GM21447 (cell line): Measurements from ENCODE around the gene TEAD4.
"Not testable (repeated sequence)": the region's sequence is repeated elsewhere in the genome, so short reads cannot be mapped to it uniquely, and the experiment has no call there.

Source experiments
- ATAC-seq: cut with Tn5 transposase; IDR thresholded peaks from one replicate; pipeline ENCODE4 v1.9.1; 2021; ENCODE audit not compliant: unreplicated experiment

Gene TEAD4

DNA sequence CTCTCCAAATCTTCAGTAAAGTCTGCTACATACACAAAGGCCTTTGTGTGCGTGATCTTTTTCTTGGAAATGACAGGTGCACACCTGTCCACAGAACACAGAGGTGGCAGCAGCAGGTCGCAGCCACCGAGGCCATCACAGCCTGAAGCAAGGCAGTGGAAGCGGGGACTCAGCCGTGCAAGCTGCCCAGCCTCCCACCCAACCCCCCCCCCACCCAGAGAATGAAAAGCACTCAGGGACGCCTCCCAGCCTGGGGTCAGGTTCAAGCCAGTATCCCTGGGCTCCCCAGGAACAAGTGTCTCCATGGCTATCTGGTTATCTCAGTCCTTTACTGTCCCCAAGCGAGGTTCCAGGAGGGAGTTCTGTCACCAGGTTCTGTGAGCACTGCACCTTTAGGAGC, 86.8 kb downstream of the TEAD4 start:
- no peak for ATAC-seq

DNA sequence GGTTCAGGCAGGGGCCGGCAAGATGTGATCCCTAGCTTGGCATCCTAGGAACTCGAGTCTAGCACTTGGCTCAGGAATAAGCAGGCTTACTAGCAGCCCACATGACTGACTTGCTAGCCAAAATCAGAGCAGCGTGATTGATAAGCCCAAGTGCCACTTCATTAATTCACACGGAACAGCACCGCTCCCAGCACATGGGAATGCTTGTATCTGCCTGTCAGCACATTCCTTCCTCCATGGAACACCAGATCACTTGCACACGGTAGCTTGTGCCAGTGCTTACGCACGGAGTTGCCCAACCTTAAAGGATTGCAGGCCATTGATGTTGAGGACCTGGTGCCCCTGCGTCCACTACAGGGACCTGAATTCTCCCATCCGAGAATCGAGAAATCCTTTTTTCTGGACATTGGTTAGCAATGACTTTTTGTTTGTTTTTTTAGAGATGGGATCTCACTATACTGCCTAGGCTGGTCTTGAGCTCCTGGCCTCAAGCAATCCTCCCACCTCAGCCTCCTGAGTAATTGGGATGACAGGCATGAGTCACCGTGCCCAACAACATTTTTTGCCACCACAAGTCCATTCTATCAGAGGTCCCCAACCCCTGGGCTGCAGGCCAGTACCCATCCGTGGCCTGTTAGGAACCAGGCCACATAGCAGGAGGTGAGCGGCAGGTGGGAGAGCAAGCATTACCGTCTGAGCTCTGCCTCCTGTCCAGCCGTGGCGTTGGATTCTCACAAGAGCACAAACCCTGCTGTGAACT, 87.4 kb downstream of the TEAD4 start:
- no peak for ATAC-seq

DNA sequence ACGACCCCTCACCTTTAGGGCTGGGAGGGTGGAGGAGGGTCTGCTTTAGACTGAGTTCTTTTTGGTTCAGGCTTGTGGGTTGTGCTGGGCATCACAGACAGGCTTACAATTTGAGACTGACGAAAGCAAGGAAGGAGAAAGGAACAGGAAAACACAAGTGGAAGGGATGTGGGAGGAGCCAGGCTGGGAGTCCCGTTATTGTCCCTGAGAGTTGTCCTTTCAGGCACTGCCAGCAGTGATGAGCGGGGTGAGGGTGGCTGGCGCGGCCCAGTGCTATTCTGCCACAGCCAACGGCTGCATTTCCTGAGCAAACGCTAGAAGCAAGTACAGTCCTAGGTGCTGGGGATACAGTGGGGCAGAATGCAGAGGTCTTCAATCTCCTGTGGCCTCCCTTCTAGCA, 88.8 kb downstream of the TEAD4 start:
- ATAC-seq: no peak

DNA sequence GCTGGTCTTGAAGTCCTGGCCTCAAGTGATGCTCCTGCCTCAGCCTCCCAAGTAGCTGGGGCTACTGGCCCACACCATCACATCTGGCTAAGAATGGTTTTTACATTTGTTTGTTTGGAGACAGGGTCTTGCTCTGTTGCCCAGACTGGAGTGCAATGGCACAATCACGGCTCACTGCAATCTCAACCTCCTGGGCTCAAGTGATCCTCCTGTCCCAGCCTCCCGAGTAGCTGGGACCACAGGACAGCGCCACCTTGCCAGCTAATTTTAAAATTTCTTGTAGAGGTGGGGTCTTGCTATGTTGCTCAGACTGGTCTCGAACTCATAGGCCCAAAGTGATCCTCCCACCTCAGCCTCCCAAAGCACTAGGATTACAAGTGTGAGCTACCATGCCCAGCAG, 89.3 kb downstream of the TEAD4 start:
- ATAC-seq: no peak

DNA sequence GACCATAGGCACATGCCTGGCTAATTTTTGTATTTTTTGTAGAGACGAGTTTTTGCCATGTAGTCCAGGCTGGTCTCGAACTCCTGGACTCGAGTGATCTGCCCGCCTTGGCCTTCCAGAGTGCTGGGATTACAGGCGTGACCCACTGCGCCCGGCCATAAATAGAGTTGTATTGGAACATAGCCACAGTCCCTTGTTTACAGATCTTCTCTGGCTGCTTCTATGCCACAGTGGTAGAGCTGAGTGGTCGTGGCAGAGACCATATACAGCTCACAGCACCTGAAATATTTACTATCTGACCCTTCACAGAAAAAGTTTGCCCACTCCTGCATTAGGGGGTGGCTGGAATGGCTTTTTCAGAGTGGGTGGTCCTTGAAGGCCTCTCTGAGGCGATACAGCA, 90.0 kb downstream of the TEAD4 start:
- no peak for ATAC-seq

DNA sequence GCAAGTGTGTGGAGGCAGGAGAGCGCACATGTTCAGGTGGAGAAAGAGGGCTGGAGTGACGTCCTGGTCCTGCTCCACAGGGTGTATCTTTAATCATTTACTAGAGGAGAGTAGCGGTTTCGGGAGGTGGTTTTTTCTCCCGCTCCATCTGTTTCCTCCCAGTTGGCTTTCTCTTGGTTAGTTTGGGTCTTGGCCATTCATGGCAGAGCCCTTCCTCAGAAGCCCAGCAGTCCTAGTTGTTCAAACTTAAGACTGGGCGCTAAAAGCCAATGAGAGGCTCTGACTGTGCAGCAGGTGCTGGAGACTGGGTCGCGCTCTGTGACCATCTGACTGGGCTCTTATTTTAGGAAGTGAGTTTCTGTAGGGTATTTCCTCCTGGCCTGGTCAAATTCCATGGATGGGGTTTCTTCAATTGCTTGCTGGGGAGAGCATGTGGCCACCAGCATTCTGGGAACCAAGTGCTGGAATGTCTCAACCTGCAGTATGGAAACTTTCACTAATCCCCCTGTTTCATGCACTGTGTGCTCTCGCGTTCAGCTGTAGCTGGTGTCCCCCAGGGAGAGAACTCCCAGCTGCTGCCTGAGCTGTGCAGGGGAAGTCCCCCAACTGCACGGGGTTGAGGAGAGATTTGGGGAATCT, 90.5 kb downstream of the TEAD4 start:
- ATAC-seq: no peak

DNA sequence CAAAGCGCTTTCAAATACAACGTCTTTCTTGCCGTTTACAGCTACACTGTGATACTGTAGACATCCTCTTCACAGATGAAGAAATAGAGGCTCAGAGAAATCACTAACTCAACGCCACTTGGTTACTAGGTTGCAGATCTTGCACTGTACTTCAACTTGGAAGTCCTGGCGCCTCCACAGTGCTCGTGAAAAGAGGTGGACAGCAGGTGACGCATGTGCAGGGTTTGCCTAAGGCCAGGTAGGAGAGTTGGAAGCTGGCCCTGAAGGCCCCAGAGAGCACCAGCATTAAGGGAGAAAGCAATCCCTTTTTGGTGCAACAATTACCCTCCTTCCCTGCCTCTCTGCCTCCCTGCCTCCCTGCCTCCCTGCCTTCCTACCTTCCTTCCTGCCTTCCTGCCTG, 95.2 kb downstream of the TEAD4 start:
- ATAC-seq: no peak

DNA sequence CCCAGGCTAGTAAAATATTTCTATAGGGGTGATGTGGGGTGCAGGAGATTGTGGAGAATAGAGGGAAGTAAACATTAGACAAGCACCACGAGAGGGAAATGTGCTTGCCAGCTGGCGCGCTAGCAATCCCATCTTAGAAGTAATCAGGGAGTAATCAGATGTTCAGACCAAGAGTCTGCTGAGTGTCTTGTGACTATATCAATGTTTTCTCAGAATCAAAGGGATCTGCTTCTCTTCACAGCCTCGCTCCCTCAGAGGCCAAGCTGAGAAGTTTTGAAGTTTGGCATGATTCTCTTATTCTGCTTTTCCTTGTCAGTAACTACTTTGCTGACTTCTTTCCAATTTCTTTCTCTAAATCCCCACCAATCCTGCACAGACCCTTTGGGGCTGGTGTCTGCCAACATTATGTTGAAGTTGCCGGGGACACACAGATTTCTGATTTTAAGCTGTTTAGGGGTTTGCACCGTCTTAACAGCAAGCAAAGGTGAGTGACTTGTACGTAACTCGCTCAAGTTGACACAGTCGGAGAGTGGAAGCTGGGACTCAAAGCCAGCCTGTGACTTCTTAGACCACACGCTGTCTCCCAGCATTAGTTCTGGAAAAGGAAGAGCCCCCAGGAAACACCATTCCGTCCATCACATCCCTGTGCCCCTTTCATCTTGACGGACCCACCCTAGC, 96.0 kb downstream of the TEAD4 start:
- ATAC-seq: no peak

DNA sequence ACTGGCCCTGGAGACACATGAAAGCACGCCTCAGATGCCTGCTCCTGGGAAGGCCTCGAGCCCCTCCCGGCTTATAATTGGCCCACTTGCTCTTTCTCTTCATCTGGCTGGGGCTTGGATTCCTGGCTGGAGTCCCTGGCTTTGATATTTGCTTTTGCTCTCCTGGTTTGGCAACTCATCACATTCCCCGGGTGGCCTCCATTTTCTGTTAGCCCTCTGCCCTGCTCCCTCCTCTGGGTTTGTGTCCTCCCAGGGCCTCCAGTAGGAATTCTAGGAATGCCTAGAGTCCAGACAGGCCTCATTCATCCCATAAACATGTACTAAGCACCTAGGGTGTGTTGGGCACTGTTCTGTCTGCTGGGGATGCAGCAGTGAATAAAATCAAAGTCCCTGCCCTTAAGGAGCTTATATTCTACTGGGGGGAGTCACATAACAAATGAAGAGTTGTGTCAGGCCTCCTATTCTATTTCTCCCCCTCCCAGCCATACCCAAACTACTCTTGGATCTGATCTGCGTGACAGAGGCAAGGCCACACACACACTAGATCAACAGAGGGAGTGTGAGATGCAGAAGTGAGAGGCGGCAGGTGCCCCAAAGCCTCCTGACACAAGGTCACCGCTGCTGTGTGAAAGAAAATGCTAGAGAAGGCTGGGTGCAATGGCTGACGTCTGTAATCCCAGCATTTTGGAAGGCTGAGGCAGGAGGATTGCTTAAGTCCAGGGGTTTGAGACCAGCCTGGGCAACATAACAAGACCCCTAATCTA, 96.7 kb downstream of the TEAD4 start:
- no peak for ATAC-seq

DNA sequence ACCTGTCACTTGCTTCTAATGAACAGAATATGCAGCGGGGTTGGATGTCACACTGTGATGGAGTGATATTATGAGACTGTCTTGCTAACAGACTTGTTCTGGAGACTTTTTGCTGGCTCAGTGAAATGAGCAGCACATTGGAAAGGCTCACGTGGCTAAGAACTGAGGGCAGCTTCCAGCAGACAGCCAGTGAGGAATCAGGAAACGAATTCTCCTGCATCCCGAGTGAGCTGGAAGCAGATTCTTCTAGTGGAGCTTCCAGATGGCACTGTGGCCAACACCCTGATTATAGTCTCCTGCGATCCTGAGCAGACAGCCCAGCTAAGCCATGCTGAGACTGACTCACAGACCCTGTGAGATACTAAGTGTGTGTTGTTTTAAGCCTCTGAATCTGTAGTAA, 101.9 kb downstream of the TEAD4 start:
- ATAC-seq: no peak

DNA sequence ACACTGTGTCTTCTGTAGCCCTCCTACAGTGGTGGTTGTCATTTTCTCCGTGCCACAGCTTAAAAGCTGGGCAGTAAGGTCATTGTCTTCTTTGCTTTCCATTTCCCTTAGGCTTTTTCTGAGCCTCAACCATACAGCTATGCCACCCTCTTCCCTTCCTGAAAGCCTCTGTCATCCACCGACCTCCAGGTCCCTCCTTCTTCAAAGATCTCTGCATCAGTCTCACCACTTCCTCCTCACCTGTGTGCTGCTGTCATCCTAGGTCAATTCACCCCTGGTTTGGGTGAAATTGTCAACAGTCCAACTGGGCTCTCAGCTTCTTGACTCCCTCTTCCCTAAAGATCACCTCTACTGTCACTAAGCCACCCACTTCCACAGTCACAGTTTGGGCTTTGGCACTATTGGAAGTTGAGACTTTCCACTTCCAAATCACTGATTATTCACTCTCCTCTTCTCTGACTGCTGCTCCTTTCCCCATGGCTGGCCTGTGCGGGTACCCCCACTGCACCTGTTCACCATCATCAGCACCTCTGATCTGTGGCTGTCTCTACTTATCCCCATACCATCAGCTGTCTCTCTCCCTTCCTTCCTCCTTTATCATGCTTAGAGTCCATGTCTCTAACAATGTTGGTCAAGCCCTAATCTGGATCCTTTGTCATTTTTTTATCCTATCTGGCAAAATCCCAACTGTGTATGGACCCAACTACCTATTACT, 102.5 kb downstream of the TEAD4 start:
- no peak for ATAC-seq

DNA sequence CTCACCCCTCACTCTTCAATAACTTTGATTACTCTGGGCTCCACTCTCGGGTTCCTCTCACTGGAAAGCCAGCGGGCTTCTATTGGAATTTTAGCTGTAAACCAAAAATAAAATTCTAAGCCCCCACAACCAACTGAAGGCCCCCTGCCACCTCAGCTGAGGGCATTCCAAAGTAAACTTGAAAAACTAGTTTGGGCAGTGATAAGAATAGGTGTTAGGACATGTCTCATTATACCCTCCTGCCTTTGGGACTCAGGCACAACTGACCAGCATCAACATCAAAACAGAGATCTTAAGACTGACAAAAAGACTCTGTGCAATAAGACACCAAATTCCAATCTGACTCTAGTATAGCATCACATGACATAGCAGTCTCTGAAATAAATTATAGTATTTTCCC, 106.1 kb downstream of the TEAD4 start:
- no peak for ATAC-seq

DNA sequence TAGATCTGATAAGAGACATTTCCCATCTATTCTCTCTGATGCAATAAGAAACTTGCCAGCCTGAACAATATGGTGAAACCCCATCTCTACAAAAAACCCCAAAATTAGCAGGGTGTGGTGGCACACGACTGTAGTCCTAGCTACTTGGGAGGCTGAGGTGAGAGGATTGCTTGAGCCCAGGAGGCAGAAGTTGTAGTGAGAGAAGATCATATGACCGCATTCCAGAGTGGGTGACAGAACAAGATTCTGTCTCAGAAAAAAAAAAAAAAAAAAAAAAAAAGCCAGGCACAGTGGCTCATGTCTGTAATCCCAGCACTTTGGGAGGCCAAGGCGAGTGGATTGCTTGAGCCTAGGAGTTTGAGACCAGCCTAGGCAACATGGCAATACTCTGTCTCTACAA, 106.6 kb downstream of the TEAD4 start:
- not testable (repeated sequence) for ATAC-seq

DNA sequence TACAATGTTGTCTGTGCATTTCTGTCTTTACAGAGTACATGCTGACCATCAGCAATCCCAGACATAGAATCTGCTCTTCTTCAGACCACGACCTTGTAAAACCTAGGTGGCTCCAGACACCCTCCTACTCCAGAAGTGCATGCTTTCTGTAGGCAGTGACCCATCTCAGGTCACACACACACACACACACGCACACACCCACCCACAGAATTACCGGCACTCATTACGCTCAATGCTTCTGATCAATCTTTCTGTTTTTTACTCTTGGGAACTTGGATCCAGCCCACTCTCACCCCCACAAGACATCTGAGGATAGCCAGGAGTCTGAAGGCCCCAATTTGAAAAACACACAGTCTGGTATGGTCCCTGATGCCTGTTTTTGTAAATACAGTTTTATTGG, 110.5 kb downstream of the TEAD4 start:
- no peak for ATAC-seq

DNA sequence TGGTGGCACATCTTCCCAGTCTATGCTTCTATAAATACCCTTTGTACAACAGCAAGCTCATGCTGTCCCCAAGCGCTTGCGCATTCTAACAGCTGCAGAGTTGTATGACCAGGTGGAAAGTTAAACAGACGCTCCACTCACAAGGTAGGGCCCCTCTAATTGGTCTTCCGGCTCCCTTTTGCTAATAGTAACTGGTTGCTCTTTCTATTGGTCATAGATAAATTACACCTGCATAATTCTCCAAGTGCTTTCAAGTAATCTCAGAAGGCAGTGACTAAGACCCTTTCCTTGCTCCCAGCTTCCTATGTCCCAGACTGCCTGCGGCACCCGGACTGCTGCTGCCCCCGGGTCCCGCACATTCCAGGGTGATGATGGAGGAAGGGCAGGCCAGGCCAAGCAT, 111.9 kb downstream of the TEAD4 start:
- ATAC-seq: no peak

DNA sequence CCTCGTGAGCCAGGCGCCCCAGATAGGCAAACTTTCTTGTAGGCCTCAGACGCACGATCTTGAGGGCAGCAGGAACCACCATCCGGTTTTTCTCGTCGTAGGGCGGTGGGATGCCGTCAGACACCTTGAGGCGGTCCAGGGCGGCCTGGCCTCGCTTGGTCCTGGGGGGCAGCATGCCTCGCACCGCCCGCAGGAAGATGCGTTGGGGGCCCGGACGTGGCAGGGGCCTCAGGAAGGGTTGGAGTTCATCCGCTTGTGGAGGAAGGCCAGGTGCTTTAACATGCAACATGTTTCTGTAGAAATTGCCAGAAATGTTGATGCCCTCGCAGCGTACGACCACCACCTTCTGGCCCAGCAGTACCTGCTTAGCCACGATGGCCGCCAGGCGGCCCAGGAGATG, 112.5 kb downstream of the TEAD4 start:
- no peak for ATAC-seq

DNA sequence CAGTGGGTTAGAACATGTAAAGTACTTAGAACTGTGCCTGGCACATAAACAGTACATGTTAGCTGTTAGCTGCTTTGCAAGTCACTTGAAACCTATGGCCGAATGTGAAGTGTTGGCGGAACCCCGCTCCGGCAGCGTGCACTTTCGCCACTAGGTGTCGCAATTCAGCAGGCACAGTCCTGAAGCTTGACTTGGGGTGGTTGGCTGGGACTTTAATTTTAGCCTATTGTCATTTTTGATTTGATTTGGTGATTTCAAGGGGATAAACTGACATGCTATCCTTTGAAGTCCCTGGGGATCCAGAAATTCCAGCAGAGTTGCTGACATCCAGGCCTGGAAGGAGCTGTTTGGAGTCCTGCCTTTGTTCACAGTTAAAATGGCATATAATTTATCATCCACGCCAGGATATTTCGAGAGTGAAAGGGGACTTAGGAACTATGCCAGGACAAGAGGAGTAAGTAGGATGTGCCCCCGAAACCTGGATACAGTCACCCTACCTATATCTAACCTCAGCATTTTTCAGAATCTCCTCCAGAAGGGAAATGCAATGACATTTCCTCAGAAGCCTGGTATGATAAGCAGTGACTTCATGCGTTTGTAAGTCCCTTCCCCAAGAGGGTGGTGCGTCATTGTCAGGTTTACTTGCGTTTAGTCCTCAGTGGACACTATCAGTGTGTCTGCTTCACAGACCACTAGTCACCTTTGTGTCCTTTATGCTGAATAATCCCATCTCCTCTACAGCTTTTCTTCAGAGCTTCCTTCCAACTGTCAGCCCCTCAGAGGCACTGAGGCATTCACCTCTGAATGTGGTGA, 114.4 kb downstream of the TEAD4 start:
- ATAC-seq: no peak

DNA sequence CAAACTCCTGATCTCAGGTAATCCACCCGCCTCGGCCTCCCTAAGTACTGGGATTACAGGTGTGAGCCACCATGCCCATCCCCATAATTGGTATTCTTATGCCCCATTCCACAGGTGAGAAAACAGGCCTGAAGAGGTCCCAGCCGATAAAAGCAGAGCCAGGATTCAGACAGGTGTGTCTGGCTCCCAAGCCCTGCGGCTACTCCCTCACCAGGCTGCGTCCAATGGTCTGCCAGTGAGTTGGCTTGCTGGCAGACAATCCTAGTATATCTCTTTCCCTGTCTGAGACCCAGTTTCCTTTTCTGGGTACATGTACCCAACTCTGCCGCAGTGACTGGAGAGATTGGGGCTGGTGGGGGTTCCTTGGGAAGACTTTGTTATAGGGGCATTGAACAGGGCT, 116.1 kb downstream of the TEAD4 start:
- ATAC-seq: no peak

DNA sequence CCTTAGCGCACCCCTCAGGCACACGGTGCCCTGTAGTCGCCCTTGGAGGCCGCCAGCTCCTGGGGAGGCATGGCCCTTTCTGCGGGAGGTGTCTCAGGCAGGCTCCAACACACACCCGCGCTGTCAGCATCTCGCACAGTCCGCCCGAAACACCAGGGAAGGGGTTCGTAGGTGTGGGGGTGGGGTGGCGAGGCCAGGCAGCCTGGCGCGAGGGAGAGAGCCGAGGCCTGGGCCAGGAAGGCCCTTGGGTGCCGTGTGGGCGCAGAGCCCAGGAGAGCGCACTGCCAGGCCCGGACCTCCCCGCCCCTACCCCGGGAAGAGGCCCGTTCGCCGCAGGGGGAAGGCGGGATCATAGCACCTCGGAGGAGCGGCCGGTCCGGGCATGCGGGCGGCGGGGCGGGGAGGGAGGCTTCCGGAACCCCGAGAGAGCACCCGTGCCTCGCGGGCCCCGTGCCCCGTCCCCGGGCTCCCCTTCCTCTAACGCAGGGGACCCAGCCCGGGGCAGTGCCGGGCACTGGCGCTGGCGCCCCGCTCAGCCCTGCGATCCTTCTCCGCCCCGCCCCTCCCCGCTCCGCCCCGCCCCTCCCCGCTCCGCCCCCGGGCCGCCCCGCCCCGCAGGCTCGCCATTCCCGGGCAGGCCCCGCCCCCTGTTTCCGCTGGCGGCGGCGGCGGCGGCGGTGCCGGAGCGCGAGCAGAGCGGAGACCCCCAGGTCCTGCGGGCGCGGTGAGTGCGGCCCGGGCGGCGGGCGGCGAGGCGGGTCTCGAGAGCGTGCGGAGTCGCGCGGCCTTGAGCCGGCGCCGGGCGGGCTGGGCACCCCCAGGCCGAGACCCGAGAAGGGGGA, 117.8 kb downstream of the TEAD4 start, which contains the start of gene TSPAN9:
TSS of gene TSPAN9 (plus strand) at position 650 of the 842 bp plus-strand sequence. CDS start 123,815 bp downstream, outside the sequence.
- ATAC-seq: peak; percentile 68
